Middle frontal gyrus (tissue), 1 donor: Measurements from ENCODE around the gene DNAJB1.
"Not testable (repeated sequence)": the region's sequence is repeated elsewhere in the genome, so short reads cannot be mapped to it uniquely, and the experiment has no call there.

Source experiments
- DNase-seq: peaks from one replicate; pipeline ENCODE4 v3.0.0-alpha.2; 2015; ENCODE audit warnings: low spot score; ENCODE audit errors: extremely low spot score

The DNAJB1 gene

GRCh38 chr19:14553042-14553938 lies 35.1 kb upstream of the DNAJB1 start:
- no peak for DNase-seq

GRCh38 chr19:14552006-14552360 lies 33.8 kb upstream of the DNAJB1 start:
- not testable (repeated sequence) for DNase-seq

GRCh38 chr19:14551134-14552005 lies 33.2 kb upstream of the DNAJB1 start:
- not testable (repeated sequence) for DNase-seq

GRCh38 chr19:14550201-14550754 lies 32.1 kb upstream of the DNAJB1 start:
- DNase-seq = no peak

GRCh38 chr19:14545716-14546082 lies 27.5 kb upstream of the DNAJB1 start:
- DNase-seq = no peak

- peak; percentile 69 for DNase-seq
Observed at GRCh38 chr19:14544977-14545715, 26.9 kb upstream of the DNAJB1 start.

GRCh38 chr19:14544047-14544446 lies 25.9 kb upstream of the DNAJB1 start:
- no peak for DNase-seq

GRCh38 chr19:14542711-14543328 lies 24.6 kb upstream of the DNAJB1 start:
- no peak for DNase-seq

- DNase-seq = not testable (repeated sequence)
Observed at GRCh38 chr19:14541979-14542378, 23.8 kb upstream of the DNAJB1 start.

- DNase-seq = no peak
Observed at GRCh38 chr19:14540741-14541525, 22.7 kb upstream of the DNAJB1 start.

GRCh38 chr19:14536926-14537692 lies 18.9 kb upstream of the DNAJB1 start:
- DNase-seq = no peak

GRCh38 chr19:14533450-14533849 lies 15.3 kb upstream of the DNAJB1 start:
- no peak for DNase-seq

GRCh38 chr19:14530506-14530905 lies 12.3 kb upstream of the DNAJB1 start:
- DNase-seq = no peak

- no peak for DNase-seq
Observed at GRCh38 chr19:14530005-14530348, 11.8 kb upstream of the DNAJB1 start.

GRCh38 chr19:14529254-14530004 lies 11.2 kb upstream of the DNAJB1 start, which contains the start of gene TECR:
Gene TECR, plus strand, starts transcription at chr19:14529594. Its CDS starts 103 bp downstream, at chr19:14529697.
- peak; percentile 99 for DNase-seq

- no peak for DNase-seq
Observed at GRCh38 chr19:14528419-14529253, 10.4 kb upstream of the DNAJB1 start.

- DNase-seq = no peak
Observed at GRCh38 chr19:14526423-14526822, 8.2 kb upstream of the DNAJB1 start.

GRCh38 chr19:14525729-14526128 lies 7.5 kb upstream of the DNAJB1 start:
- DNase-seq = no peak
